ENCODE data around the gene ATXN1.
A peak's percentile ranks its signal among the peaks of the same experiment; 100 is the strongest.
"Not testable (repeated sequence)": the region's sequence is repeated elsewhere in the genome, so short reads cannot be mapped to it uniquely, and the experiment has no call there.

ATXN1 gene

GRCh38 chr6:16639684-16640480, 121.4 kb downstream of the ATXN1 start:
- in situ Hi-C loops (cut with HindIII; ENCODE audit: low pct_ligation_motif_present, low pct_unique_long_range_greater_than_20kb, low sequenced_read_pairs), result no loop called here
- peak; percentile 79 for DNase-seq

DNA sequence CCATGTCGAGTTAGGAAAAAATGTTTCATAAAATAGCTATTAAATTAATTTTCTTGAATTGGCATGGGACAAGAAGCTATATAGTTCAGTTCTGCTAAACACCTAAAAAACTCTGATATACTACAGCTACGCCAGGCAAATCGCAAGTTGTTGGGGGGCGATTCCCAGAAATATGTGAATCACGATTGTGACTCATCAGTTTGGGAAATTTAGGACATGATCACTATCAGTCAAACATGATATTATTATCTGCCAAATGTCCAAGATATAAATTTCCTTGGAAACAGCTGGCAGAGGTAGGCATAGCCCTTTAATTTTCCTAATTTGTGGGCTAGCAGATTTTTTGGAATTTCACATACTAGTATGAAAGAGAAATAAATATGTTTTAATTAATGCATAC, 123.6 kb downstream of the ATXN1 start:
- in situ Hi-C loops (cut with HindIII; ENCODE audit: low pct_ligation_motif_present, low pct_unique_long_range_greater_than_20kb, low sequenced_read_pairs), result no loop called here
- no peak for DNase-seq

DNA sequence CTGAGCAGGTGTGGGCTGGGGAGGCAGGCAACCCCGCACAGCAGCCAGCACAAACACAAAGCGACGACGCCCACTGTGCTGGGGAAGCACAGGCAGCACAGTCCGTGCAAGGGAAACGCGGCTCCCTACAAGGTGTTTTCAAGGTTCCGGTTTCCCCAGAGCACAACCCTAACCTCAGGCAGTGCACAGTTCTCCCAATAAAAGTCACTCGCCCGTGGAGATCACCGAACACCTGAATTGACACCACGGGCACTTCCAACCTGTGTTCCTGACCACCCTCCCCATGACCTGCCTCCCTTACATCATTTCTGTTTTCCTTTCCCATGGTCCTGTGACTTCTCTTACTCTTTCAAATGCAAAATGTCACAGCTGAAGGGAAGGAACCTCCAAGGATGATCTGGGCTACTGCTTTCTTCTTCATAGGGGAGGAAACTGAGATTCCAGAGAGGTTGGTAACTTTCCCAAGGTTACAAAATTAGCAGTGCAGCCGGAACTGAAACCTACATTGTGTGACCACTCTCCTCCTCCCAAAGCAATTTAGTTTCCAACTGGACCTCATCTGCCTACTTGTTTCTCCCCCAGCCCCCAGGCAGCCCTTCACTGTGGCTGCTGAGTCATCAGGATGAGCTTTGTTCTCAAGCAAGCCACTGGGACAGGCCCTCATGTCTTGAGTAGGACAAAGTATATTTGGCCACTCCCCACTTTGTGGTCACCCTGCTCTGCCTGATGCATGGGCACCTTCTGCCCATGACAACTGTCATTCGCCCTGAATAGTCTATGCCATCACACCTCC, 125.3 kb downstream of the ATXN1 start:
- DNase-seq, result peak; percentile 28
- in situ Hi-C loops (cut with HindIII; ENCODE audit: low pct_ligation_motif_present, low pct_unique_long_range_greater_than_20kb, low sequenced_read_pairs), result no loop called here

DNA sequence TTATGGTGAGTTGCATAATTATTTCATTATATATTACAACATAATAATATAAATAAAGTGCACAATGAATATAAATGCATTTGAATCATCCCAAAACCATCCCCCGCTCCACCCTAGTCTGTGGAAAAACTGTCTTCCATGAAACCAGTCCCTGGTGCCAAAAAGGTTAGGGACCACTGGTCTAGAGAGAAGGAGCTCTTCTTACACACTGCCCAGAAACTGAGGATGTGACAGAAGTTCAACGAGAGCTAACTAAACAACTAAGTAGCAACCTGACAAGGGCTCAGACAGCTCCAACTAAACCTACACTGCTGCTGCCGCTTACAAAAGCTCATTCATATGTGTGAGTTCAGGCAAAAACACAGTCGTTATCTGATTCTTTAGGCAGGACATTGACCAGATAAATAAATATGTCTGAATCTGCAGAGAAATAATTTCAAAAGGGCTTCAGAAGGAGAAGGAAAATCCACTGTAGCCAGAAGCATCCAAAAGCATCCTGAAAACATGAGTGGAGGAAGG, 125.9 kb downstream of the ATXN1 start:
- in situ Hi-C loops (cut with HindIII; ENCODE audit: low pct_ligation_motif_present, low pct_unique_long_range_greater_than_20kb, low sequenced_read_pairs), result no loop called here
- no peak for DNase-seq

DNA sequence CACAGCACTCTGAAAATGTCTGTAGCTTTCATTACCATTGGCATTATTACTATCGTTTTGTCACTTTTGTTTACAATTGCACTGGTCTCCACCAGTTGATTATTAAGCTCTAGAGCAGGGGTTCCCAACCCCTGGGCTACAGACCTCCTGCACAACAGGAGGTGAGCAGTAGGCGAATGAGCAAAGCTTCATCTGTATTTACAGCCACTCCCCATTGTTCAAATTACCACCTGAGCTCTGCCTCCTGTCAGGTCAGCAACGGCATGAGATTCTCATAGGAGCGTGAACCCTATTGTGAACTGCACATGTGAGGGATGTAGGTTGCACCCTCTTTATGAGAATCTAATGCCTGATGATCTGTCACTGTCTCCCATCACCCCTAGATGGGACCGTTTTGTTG, 126.4 kb downstream of the ATXN1 start:
- in situ Hi-C loops (cut with HindIII; ENCODE audit: low pct_ligation_motif_present, low pct_unique_long_range_greater_than_20kb, low sequenced_read_pairs), result no loop called here
- DNase-seq, result no peak

DNA sequence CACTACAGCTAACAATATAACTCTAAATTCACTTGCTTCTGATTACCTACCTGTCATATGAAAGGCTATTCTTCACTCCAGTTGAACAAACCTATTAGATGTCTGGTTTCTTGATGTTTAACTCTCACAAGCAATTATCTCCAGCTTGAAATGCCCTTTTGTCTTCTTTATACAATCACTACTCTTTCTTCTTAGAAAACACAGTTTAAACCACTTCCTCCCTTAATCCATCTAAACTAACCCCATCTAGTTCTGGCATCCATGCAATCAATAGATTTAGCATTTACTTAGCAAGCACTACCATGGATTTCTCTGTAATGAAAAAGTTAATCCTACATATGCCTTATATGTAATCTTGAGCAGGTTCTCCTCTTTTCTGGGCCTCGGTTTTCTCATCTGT, 127.3 kb downstream of the ATXN1 start:
- no peak for DNase-seq
- in situ Hi-C loops (cut with HindIII; ENCODE audit: low pct_ligation_motif_present, low pct_unique_long_range_greater_than_20kb, low sequenced_read_pairs), result no loop called here

GRCh38 chr6:16633465-16633864, 127.8 kb downstream of the ATXN1 start:
- no peak for DNase-seq
- in situ Hi-C loops (cut with HindIII; ENCODE audit: low pct_ligation_motif_present, low pct_unique_long_range_greater_than_20kb, low sequenced_read_pairs), result no loop called here

DNA sequence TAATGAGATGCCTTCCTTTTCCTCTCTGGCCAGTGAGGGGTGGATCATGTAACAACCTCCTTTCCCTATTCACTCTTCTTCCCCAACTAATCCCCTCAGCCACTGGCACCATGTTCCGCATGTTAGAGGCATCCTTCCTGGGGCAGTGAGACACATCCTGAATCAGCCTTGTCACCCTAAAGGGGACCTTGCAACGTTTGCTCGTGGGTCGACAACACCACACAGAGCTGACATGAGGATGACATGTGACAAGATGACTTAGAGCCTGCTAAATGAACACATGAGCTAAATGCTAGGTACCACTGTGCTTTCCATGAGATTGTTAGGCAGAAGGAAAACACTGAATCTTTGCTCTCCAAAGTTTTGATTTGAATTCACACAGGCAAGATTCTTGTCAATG, 129.2 kb downstream of the ATXN1 start:
- no peak for DNase-seq
- in situ Hi-C loops (cut with HindIII; ENCODE audit: low pct_ligation_motif_present, low pct_unique_long_range_greater_than_20kb, low sequenced_read_pairs), result no loop called here

- no peak for DNase-seq
- in situ Hi-C loops (cut with HindIII; ENCODE audit: low pct_ligation_motif_present, low pct_unique_long_range_greater_than_20kb, low sequenced_read_pairs), result no loop called here
Observed at GRCh38 chr6:16630026-16630643, 131.1 kb downstream of the ATXN1 start.

DNA sequence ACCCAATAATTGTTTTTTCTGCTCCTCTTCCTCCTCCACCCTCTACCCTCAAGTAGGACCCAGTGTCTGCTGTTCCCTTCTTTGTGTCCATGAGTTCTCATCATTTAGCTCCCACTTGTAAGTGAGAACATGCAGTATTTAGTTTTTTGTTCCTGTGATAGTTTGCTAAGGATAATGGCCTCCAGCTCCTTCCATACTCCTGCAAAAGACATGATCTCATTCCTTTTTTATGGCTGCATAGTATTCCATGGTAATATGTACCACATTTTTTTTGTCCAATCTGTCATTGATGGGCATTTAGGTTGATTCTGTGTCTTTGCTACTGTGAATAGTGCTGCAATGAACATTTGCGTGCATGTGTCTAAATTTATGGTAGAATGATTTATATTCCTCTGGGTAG, 132.7 kb downstream of the ATXN1 start:
- DNase-seq; in situ Hi-C loops (cut with HindIII; ENCODE audit: low pct_ligation_motif_present, low pct_unique_long_range_greater_than_20kb, low sequenced_read_pairs): not testable (repeated sequence)

- in situ Hi-C loops (cut with HindIII; ENCODE audit: low pct_ligation_motif_present, low pct_unique_long_range_greater_than_20kb, low sequenced_read_pairs), result no loop called here
- DNase-seq, result no peak
Observed at GRCh38 chr6:16626650-16627049, 134.6 kb downstream of the ATXN1 start.

- in situ Hi-C loops (cut with HindIII; ENCODE audit: low pct_ligation_motif_present, low pct_unique_long_range_greater_than_20kb, low sequenced_read_pairs), result no loop called here
- DNase-seq, result no peak
Observed at GRCh38 chr6:16625291-16626265, 135.7 kb downstream of the ATXN1 start.

- in situ Hi-C loops (cut with HindIII; ENCODE audit: low pct_ligation_motif_present, low pct_unique_long_range_greater_than_20kb, low sequenced_read_pairs), result no loop called here
- DNase-seq, result no peak
Observed at GRCh38 chr6:16624636-16625290, 136.5 kb downstream of the ATXN1 start.

DNA sequence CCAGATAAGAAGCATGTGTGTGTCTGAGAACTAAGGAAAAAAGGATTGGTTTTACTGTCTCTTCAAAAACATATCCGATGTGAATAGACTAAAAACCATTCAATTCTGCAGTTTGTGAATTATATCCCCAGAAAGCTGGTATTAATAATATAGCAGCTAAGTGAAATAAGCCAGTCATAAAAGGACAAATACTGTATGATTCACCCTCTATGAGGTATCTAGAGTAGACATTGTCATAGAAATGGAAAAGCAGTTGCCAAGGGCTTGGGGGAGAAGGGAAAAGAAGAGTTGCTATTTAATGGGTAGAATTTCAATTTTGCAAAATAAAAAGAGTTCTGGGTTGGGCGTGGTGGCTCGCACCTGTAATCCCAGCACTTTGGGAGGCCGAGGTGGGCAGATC, 137.5 kb downstream of the ATXN1 start:
- in situ Hi-C loops (cut with HindIII; ENCODE audit: low pct_ligation_motif_present, low pct_unique_long_range_greater_than_20kb, low sequenced_read_pairs), result no loop called here
- DNase-seq, result no peak

GRCh38 chr6:16623029-16623653, 138.1 kb downstream of the ATXN1 start:
- no peak for DNase-seq
- in situ Hi-C loops (cut with HindIII; ENCODE audit: low pct_ligation_motif_present, low pct_unique_long_range_greater_than_20kb, low sequenced_read_pairs), result no loop called here

DNA sequence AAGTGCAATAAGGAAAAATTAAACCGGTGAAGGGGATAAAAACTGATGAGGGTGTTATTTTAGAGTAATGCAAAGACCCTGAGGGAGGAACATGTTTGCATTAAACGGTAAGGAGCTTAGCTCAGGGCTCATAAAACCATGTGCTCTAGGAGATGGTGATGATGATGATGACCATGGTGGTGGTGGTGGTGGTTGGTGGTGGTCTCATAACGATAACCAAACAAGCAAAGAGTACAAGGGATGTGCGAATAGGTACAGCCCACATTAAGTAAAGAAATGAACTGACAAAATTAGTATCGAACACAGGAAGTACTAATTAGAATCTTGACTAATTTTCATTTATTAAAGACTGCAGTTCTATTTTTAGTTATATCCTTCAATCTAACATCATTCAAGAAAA, 139.1 kb downstream of the ATXN1 start:
- no peak for DNase-seq
- in situ Hi-C loops (cut with HindIII; ENCODE audit: low pct_ligation_motif_present, low pct_unique_long_range_greater_than_20kb, low sequenced_read_pairs), result no loop called here

- in situ Hi-C loops (cut with HindIII; ENCODE audit: low pct_ligation_motif_present, low pct_unique_long_range_greater_than_20kb, low sequenced_read_pairs), result no loop called here
- no peak for DNase-seq
Observed at GRCh38 chr6:16621002-16621401, 140.3 kb downstream of the ATXN1 start.

Measured in ACHN (cell line).